Chondrocyte (in vitro differentiated cells): ENCODE measurements around the gene GSTA3. TPM values are rescaled to one million over a fixed set of nuclear protein-coding genes. Genes with fewer than 3 reads are reported as not detected.

Experiments used
- DNase-seq: peaks from one replicate; pipeline ENCODE4 v3.0.0; 2021; ENCODE audit warnings: mixed read lengths, low spot score
- H3K27ac Mint-ChIP-seq: one replicate; pipeline ENCODE4 v1.8.0; 2021; ENCODE audit warnings: mild to moderate bottlenecking, moderate library complexity, mixed read lengths; ENCODE audit not compliant: unreplicated experiment
- H3K27me3 Mint-ChIP-seq: 2 replicates; pipeline ENCODE4 v1.8.0; 2021; ENCODE audit warnings: low read depth, mixed read lengths
- H3K36me3 Mint-ChIP-seq: 2 replicates; pipeline ENCODE4 v1.8.0; 2021; ENCODE audit warnings: low read depth, mixed read lengths
- H3K4me1 Mint-ChIP-seq: 2 replicates; pipeline ENCODE4 v1.8.0; 2021; ENCODE audit warnings: low read depth, mild to moderate bottlenecking, mixed read lengths
- H3K4me3 Mint-ChIP-seq: one replicate; pipeline ENCODE4 v1.8.0; 2021; ENCODE audit warnings: mild to moderate bottlenecking, moderate library complexity, mixed read lengths; ENCODE audit not compliant: unreplicated experiment
- H3K9me3 Mint-ChIP-seq: 2 replicates; pipeline ENCODE4 v1.8.0; 2021; ENCODE audit warnings: low read depth, mixed read lengths
- CTCF ChIP-seq: fragments of 200-600 bp; sonication (generic); IDR thresholded peaks from 2 replicates; pipeline ENCODE4 v1.5.0; 2021; ENCODE audit warnings: antibody characterized with exemption, mild to moderate bottlenecking, moderate library complexity
- total RNA-seq: library from RNA; stranded (reverse); gene quantifications from 3 replicates; pipeline ENCODE4 v1.2.1, GENCODE V29; 2021

GSTA3 gene
- total RNA-seq, 1 donor from 2014 or later, result not detected

- no peak overlapping the region for H3K27ac Mint-ChIP-seq
- DNase-seq, result no peak
- no peaks in the 10 kb centered on the region for H3K4me1 Mint-ChIP-seq
- H3K27me3 Mint-ChIP-seq, result peaks cover 11% of the 10 kb centered on the region
- H3K36me3 Mint-ChIP-seq, result no peaks in the 10 kb centered on the region
- no peaks in the 10 kb centered on the region for H3K9me3 Mint-ChIP-seq
- H3K4me3 Mint-ChIP-seq, result no peak overlapping the region
- TF ChIP-seq CTCF, result no peak
Measured at GRCh38 chr6:52942221-52942620, 32.7 kb upstream of the GSTA3 start.

GRCh38 chr6:52937908-52938307, 28.4 kb upstream of the GSTA3 start:
- DNase-seq, result no peak
- H3K27me3 Mint-ChIP-seq, result no peaks in the 10 kb centered on the region
- H3K9me3 Mint-ChIP-seq, result no peaks in the 10 kb centered on the region
- no peak overlapping the region for H3K4me3 Mint-ChIP-seq
- H3K27ac Mint-ChIP-seq, result peak overlapping the region; percentile 1
- TF ChIP-seq CTCF, result no peak
- H3K36me3 Mint-ChIP-seq, result no peaks in the 10 kb centered on the region
- H3K4me1 Mint-ChIP-seq, result no peaks in the 10 kb centered on the region

- Mint-ChIP-seq H3K27me3 (no peaks in the 10 kb centered on the region), H3K9me3 (no peaks in the 10 kb centered on the region)
Measured at GRCh38 chr6:52933778-52934177, 24.3 kb upstream of the GSTA3 start.

GRCh38 chr6:52931351-52931750, 21.9 kb upstream of the GSTA3 start:
- Mint-ChIP-seq H3K36me3 (no peaks in the 10 kb centered on the region), H3K4me1 (peaks cover 6% of the 10 kb centered on the region), H3K27me3 (no peaks in the 10 kb centered on the region), H3K4me3 (no peak overlapping the region), H3K27ac (no peak overlapping the region), H3K9me3 (no peaks in the 10 kb centered on the region)
- no peak for DNase-seq
- no peak for TF ChIP-seq CTCF

More at GRCh38 chr6:52933778-52934177, 24.3 kb upstream of the GSTA3 start:
- H3K36me3 Mint-ChIP-seq, result no peaks in the 10 kb centered on the region
- peaks cover 6% of the 10 kb centered on the region for H3K4me1 Mint-ChIP-seq
- TF ChIP-seq CTCF, result no peak
- no peak overlapping the region for H3K4me3 Mint-ChIP-seq
- DNase-seq, result no peak
- H3K27ac Mint-ChIP-seq, result no peak overlapping the region

- no peaks in the 10 kb centered on the region for H3K9me3 Mint-ChIP-seq
- no peak for TF ChIP-seq CTCF
- DNase-seq, result no peak
- no peak overlapping the region for H3K4me3 Mint-ChIP-seq
- H3K27me3 Mint-ChIP-seq, result no peaks in the 10 kb centered on the region
- peaks cover 6% of the 10 kb centered on the region for H3K4me1 Mint-ChIP-seq
- H3K36me3 Mint-ChIP-seq, result no peaks in the 10 kb centered on the region
- no peak overlapping the region for H3K27ac Mint-ChIP-seq
Measured at GRCh38 chr6:52929321-52930164, 20.0 kb upstream of the GSTA3 start.
